ENCODE results near the gene SOS1.

SOS1 gene

DNA sequence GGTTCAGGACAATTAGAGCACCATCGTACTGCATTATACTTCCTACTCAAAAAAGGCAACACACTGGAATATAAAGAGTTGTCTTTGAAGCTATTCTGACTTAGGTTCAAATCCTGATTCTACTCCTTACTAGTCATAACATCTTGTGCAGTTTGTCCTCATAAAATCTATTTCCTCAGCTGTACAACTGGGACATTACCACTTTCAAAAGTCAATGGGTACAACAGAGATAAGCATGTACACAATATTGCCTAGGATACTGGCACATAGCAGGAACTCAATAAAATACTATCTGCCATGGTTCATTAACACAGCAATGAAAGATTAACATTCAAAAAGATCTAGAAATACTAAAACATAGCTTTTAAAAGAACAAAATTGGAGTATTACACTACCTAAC lies 11.3 kb downstream of the SOS1 start:
- TF ChIP-seq, protein P1, sequence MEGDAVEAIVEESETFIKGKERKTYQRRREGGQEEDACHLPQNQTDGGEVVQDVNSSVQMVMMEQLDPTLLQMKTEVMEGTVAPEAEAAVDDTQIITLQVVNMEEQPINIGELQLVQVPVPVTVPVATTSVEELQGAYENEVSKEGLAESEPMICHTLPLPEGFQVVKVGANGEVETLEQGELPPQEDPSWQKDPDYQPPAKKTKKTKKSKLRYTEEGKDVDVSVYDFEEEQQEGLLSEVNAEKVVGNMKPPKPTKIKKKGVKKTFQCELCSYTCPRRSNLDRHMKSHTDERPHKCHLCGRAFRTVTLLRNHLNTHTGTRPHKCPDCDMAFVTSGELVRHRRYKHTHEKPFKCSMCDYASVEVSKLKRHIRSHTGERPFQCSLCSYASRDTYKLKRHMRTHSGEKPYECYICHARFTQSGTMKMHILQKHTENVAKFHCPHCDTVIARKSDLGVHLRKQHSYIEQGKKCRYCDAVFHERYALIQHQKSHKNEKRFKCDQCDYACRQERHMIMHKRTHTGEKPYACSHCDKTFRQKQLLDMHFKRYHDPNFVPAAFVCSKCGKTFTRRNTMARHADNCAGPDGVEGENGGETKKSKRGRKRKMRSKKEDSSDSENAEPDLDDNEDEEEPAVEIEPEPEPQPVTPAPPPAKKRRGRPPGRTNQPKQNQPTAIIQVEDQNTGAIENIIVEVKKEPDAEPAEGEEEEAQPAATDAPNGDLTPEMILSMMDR (IDR thresholded peaks at IDR 0.05) = no peak
- no peaks in the 10 kb centered on the region for H3K27me3 ChIP-seq

DNA sequence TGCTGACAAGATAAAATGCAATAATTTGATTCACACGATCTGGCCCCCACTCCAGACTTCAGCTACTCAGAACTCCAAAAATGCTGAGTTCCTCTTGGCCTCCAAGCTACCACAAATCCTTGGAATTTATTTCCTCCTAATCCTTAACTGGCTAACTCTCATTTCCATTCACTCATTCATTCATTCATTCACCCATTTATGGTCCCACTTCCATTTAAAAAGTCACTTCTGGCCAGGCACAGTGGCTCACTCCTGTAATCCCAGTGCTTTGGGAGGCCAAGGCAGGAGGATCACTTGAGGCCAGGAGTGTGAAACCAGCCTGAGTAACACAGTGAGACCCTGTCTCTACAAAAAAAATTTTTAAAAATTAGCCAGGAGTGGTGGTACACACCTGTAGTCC lies 12.5 kb downstream of the SOS1 start:
- no peak for DNase-seq
- H3K27ac ChIP-seq = no peak overlapping the region
- intact Hi-C loops (cut with DNase I; ENCODE audit: low total_unique reads) = no loop called here
- H3K9me3 ChIP-seq = no peaks in the 10 kb centered on the region
- peaks cover 0 to 35% (median 8%) of the 10 kb centered on the region in 4 donors for H3K4me1 ChIP-seq
- TF ChIP-seq, protein P1 (IDR thresholded peaks at IDR 0.05) = no peak
- H3K36me3 ChIP-seq = peaks cover 0 to 7% (median 5%) of the 10 kb centered on the region in 3 donors
- H3K4me3 ChIP-seq = no peak overlapping the region
- no peaks in the 10 kb centered on the region for H3K27me3 ChIP-seq

More for the DNA sequence above, 11.3 kb downstream of the SOS1 start:
- no peak for DNase-seq
- peaks cover 0 to 7% (median 5%) of the 10 kb centered on the region in 3 donors for H3K36me3 ChIP-seq
- no peak overlapping the region for H3K4me3 ChIP-seq
- intact Hi-C loops (cut with DNase I; ENCODE audit: low total_unique reads) = no loop called here
- no peaks in the 10 kb centered on the region for H3K9me3 ChIP-seq
- no peak overlapping the region for H3K27ac ChIP-seq
- H3K4me1 ChIP-seq = peaks cover 0 to 45% (median 8%) of the 10 kb centered on the region in 4 donors

DNA sequence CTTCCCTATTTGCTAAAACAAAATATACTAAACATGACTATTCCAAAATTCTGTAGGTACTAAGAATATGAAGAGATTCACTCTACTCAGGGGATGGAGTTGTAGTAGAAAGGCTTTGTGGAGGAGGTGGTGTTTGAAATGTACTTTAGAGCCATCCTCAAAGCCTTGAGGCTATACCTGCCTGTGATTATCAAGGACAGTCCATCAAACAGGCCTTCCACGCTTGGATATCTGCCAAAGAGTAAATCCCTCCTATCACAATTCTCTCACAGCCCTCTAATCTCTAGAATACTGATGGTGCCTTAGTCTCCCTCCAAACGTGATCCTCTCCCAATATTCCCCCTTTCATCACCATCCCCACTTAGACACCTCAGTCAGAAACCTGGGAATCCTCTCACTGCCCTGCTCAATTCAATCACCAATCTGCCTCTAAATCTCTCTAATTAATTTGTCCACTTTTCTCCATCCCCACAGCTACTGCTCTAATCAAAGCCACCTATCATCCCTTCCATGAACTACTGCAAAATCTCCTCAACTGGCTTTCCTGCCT lies 13.1 kb downstream of the SOS1 start:
- intact Hi-C loops (cut with DNase I; ENCODE audit: low total_unique reads) = no loop called here

DNA sequence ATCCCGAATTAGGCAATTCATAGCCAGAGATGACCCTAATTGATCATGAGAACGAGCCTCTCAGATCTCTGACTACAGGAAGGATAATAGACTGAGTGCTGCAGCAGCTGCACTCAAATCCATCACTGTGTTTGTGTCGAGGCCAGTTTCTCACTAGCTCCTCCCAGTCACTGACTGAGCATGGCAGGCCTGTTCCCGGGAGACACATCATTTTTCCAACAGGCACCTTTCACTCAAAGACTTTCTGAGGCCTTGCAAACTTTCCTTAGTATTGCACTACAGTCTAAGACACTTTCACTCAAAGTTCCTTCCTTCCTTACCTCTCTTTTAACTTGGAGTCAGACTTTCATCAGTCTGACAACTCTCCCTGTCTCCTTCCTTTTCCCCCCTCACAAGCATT lies 13.7 kb downstream of the SOS1 start:
- no peak for DNase-seq
- Histone ChIP-seq H3K27ac (no peak overlapping the region), H3K27me3 (no peaks in the 10 kb centered on the region), H3K4me1 (peaks cover 0 to 44% (median 8%) of the 10 kb centered on the region in 4 donors), H3K9me3 (no peaks in the 10 kb centered on the region), H3K36me3 (peaks cover 0 to 2% (median under 1%) of the 10 kb centered on the region in 3 donors), H3K4me3 (no peak overlapping the region)
- intact Hi-C loops (cut with DNase I; ENCODE audit: low total_unique reads) = no loop called here
- TF ChIP-seq, protein P1 (IDR thresholded peaks at IDR 0.05) = no peak

More for the DNA sequence above, 13.1 kb downstream of the SOS1 start:
- no peaks in the 10 kb centered on the region for H3K9me3 ChIP-seq
- DNase-seq = no peak
- no peak overlapping the region for H3K27ac ChIP-seq
- H3K4me1 ChIP-seq = peaks cover 0 to 40% (median 8%) of the 10 kb centered on the region in 4 donors
- H3K4me3 ChIP-seq = no peak overlapping the region
- TF ChIP-seq, protein P1 (IDR thresholded peaks at IDR 0.05) = no peak
- H3K36me3 ChIP-seq = peaks cover 0 to 7% (median 5%) of the 10 kb centered on the region in 3 donors
- H3K27me3 ChIP-seq = no peaks in the 10 kb centered on the region

DNA sequence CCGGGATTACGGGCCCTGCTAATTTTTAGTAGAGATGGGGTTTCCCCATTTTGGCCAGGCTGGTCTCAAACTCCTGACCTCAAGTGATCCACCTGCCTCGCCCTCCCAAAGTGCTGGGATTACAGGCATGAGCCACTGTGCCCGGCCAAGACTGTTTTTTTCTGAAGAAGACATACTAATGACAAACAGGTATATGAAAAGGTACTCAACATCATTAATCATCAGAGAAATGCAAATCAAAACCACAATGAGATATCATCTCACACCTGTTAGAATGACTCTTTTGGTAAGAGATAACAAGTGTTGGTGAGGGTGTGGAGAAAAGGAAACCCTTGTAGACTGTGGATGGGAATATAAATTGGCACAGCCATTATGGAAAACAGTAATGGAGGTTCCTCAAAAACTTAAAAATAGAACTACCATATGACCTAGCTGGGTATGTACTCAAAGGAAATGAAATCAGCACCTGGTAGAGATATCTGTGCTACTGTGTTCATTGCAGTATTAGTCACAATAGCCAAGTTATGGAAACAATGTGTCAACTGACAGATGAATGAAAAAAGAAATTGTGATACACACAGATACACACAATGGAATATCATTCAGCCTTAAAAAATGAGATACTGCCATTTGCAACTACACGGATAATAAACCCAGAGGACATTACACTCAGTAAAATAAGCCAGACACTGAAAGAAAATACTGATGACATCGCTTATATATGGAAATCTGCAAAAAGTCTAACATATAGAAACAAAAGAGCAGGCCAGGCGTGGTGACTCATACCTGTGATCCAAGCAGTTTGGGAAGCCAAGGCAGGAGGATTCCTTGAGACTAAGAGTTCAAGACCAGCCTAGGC lies 20.8 kb downstream of the SOS1 start:
- Histone ChIP-seq H3K4me3 (no peak overlapping the region), H3K9me3 (no peaks in the 10 kb centered on the region), H3K27me3 (no peaks in the 10 kb centered on the region), H3K27ac (no peak overlapping the region), H3K36me3 (no peaks in the 10 kb centered on the region), H3K4me1 (peaks cover 0 to 50% (median 11%) of the 10 kb centered on the region in 4 donors)
- intact Hi-C loops (cut with DNase I; ENCODE audit: low total_unique reads) = no loop called here
- TF ChIP-seq, protein P1 (IDR thresholded peaks at IDR 0.05) = no peak
- no peak for DNase-seq
